ENCODE data around the gene ATG2B. TPM values are rescaled to one million over a fixed set of nuclear protein-coding genes. Genes with fewer than 3 reads are reported as not detected.

Gene ATG2B
- total and polyA plus RNA-seq, 4 donors, result 23.3 to 46.2 (median 30.7) TPM

- no peaks in the 10 kb centered on the region for H3K27me3 ChIP-seq (ENCODE audit: control insufficient read depth, insufficient read depth, low read length)
- H3K9me3 ChIP-seq (ENCODE audit: control insufficient read depth, insufficient read depth, low read length), result no peaks in the 10 kb centered on the region
- DNase-seq (ENCODE audit: low read depth in 4 of 6, low spot score in 6 of 6), result no peak
- no peak overlapping the region for H3K4me3 ChIP-seq (ENCODE audit: low read depth, low read length)
- H3K4me1 ChIP-seq (ENCODE audit: control insufficient read depth, insufficient read depth, low read length), result no peaks in the 10 kb centered on the region
- WGBS (ENCODE audit: insufficient coverage), result 79% methylated on average over 9 of the region's 9 CpGs
- no peak overlapping the region for H3K27ac ChIP-seq (ENCODE audit: low read depth, low read length)
- no peaks in the 10 kb centered on the region for H3K36me3 ChIP-seq (ENCODE audit: control insufficient read depth, insufficient read depth, low read length)
Observed at GRCh38 chr14:96399405-96399804, 36.3 kb upstream of the ATG2B start.

GRCh38 chr14:96398921-96399320, 35.8 kb upstream of the ATG2B start:
- no peak overlapping the region for H3K4me3 ChIP-seq (ENCODE audit: low read depth, low read length)
- H3K4me1 ChIP-seq (ENCODE audit: control insufficient read depth, insufficient read depth, low read length), result no peaks in the 10 kb centered on the region
- WGBS (ENCODE audit: insufficient coverage), result 93% methylated on average over 5 of the region's 5 CpGs
- H3K36me3 ChIP-seq (ENCODE audit: control insufficient read depth, insufficient read depth, low read length), result no peaks in the 10 kb centered on the region
- no peaks in the 10 kb centered on the region for H3K27me3 ChIP-seq (ENCODE audit: control insufficient read depth, insufficient read depth, low read length)
- H3K27ac ChIP-seq (ENCODE audit: low read depth, low read length), result no peak overlapping the region
- DNase-seq (ENCODE audit: low read depth in 4 of 6, low spot score in 6 of 6), result no peak
- no peaks in the 10 kb centered on the region for H3K9me3 ChIP-seq (ENCODE audit: control insufficient read depth, insufficient read depth, low read length)

- H3K4me1 ChIP-seq (ENCODE audit: control insufficient read depth, insufficient read depth, low read length), result no peaks in the 10 kb centered on the region
- no CpG with 5 or more reads among the region's 8 CpGs for WGBS (ENCODE audit: insufficient coverage)
- no peak for DNase-seq (ENCODE audit: low read depth in 4 of 6, low spot score in 6 of 6)
- H3K27ac ChIP-seq (ENCODE audit: low read depth, low read length), result no peak overlapping the region
- H3K4me3 ChIP-seq (ENCODE audit: low read depth, low read length), result no peak overlapping the region
- no peaks in the 10 kb centered on the region for H3K9me3 ChIP-seq (ENCODE audit: control insufficient read depth, insufficient read depth, low read length)
- H3K27me3 ChIP-seq (ENCODE audit: control insufficient read depth, insufficient read depth, low read length), result no peaks in the 10 kb centered on the region
- no peaks in the 10 kb centered on the region for H3K36me3 ChIP-seq (ENCODE audit: control insufficient read depth, insufficient read depth, low read length)
Observed at GRCh38 chr14:96398432-96398831, 35.3 kb upstream of the ATG2B start.

- no peak for DNase-seq (ENCODE audit: low read depth in 4 of 6, low spot score in 6 of 6)
- H3K4me3 ChIP-seq (ENCODE audit: low read depth, low read length), result no peak overlapping the region
- no peaks in the 10 kb centered on the region for H3K36me3 ChIP-seq (ENCODE audit: control insufficient read depth, insufficient read depth, low read length)
- no peak overlapping the region for H3K27ac ChIP-seq (ENCODE audit: low read depth, low read length)
- WGBS (ENCODE audit: insufficient coverage), result 94% methylated on average over 5 of the region's 7 CpGs
- H3K4me1 ChIP-seq (ENCODE audit: control insufficient read depth, insufficient read depth, low read length), result peaks cover 20% of the 10 kb centered on the region
- peaks cover 4% of the 10 kb centered on the region for H3K27me3 ChIP-seq (ENCODE audit: control insufficient read depth, insufficient read depth, low read length)
- no peaks in the 10 kb centered on the region for H3K9me3 ChIP-seq (ENCODE audit: control insufficient read depth, insufficient read depth, low read length)
Observed at GRCh38 chr14:96394047-96394815, 31.1 kb upstream of the ATG2B start.

- H3K27me3 ChIP-seq (ENCODE audit: control insufficient read depth, insufficient read depth, low read length), result peaks cover 4% of the 10 kb centered on the region
- peaks cover 20% of the 10 kb centered on the region for H3K4me1 ChIP-seq (ENCODE audit: control insufficient read depth, insufficient read depth, low read length)
- no peak for DNase-seq (ENCODE audit: low read depth in 4 of 6, low spot score in 6 of 6)
- no peaks in the 10 kb centered on the region for H3K9me3 ChIP-seq (ENCODE audit: control insufficient read depth, insufficient read depth, low read length)
- H3K27ac ChIP-seq (ENCODE audit: low read depth, low read length), result no peak overlapping the region
- H3K36me3 ChIP-seq (ENCODE audit: control insufficient read depth, insufficient read depth, low read length), result no peaks in the 10 kb centered on the region
- no peak overlapping the region for H3K4me3 ChIP-seq (ENCODE audit: low read depth, low read length)
- WGBS (ENCODE audit: insufficient coverage), result 84% methylated on average over 3 of the region's 5 CpGs
Observed at GRCh38 chr14:96393071-96393691, 30.0 kb upstream of the ATG2B start.

GRCh38 chr14:96391293-96392118, 28.4 kb upstream of the ATG2B start:
- Histone ChIP-seq H3K36me3 (ENCODE audit: control insufficient read depth, insufficient read depth, low read length) (no peaks in the 10 kb centered on the region), H3K27me3 (ENCODE audit: control insufficient read depth, insufficient read depth, low read length) (peaks cover 4% of the 10 kb centered on the region), H3K27ac (ENCODE audit: low read depth, low read length) (no peak overlapping the region), H3K4me3 (ENCODE audit: low read depth, low read length) (peak overlapping the region; percentile 60), H3K4me1 (ENCODE audit: control insufficient read depth, insufficient read depth, low read length) (peaks cover 20% of the 10 kb centered on the region), H3K9me3 (ENCODE audit: control insufficient read depth, insufficient read depth, low read length) (no peaks in the 10 kb centered on the region)
- WGBS (ENCODE audit: insufficient coverage), result 0% methylated on average over 70 of the region's 79 CpGs
- peak; percentile 62 to 96 (median 82) for DNase-seq (ENCODE audit: low read depth in 4 of 6, low spot score in 6 of 6)

GRCh38 chr14:96390965-96391292, 27.8 kb upstream of the ATG2B start:
- peak overlapping the region; percentile 46 for H3K4me3 ChIP-seq (ENCODE audit: low read depth, low read length)
- WGBS (ENCODE audit: insufficient coverage), result under 1% methylated on average over 10 of the region's 13 CpGs
- H3K27ac ChIP-seq (ENCODE audit: low read depth, low read length), result no peak overlapping the region

GRCh38 chr14:96385385-96385784, 22.2 kb upstream of the ATG2B start:
- Histone ChIP-seq H3K27me3 (ENCODE audit: control insufficient read depth, insufficient read depth, low read length) (no peaks in the 10 kb centered on the region), H3K4me3 (ENCODE audit: low read depth, low read length) (no peak overlapping the region), H3K27ac (ENCODE audit: low read depth, low read length) (no peak overlapping the region), H3K36me3 (ENCODE audit: control insufficient read depth, insufficient read depth, low read length) (no peaks in the 10 kb centered on the region), H3K4me1 (ENCODE audit: control insufficient read depth, insufficient read depth, low read length) (peaks cover under 1% of the 10 kb centered on the region), H3K9me3 (ENCODE audit: control insufficient read depth, insufficient read depth, low read length) (no peaks in the 10 kb centered on the region)
- DNase-seq (ENCODE audit: low read depth in 4 of 6, low spot score in 6 of 6), result no peak
- 86% methylated on average over 2 of the region's 3 CpGs for WGBS (ENCODE audit: insufficient coverage)

More at GRCh38 chr14:96390965-96391292, 27.8 kb upstream of the ATG2B start:
- H3K36me3 ChIP-seq (ENCODE audit: control insufficient read depth, insufficient read depth, low read length), result no peaks in the 10 kb centered on the region
- H3K27me3 ChIP-seq (ENCODE audit: control insufficient read depth, insufficient read depth, low read length), result peaks cover 4% of the 10 kb centered on the region
- DNase-seq (ENCODE audit: low read depth in 4 of 6, low spot score in 6 of 6), result peak in 1 of 6 donors; percentile 19
- peaks cover 20% of the 10 kb centered on the region for H3K4me1 ChIP-seq (ENCODE audit: control insufficient read depth, insufficient read depth, low read length)
- no peaks in the 10 kb centered on the region for H3K9me3 ChIP-seq (ENCODE audit: control insufficient read depth, insufficient read depth, low read length)

- WGBS (ENCODE audit: insufficient coverage), result no CpG with 5 or more reads among the region's 1 CpG
- Histone ChIP-seq H3K4me3 (ENCODE audit: low read depth, low read length) (no peak overlapping the region), H3K9me3 (ENCODE audit: control insufficient read depth, insufficient read depth, low read length) (no peaks in the 10 kb centered on the region), H3K27ac (ENCODE audit: low read depth, low read length) (no peak overlapping the region), H3K36me3 (ENCODE audit: control insufficient read depth, insufficient read depth, low read length) (no peaks in the 10 kb centered on the region), H3K4me1 (ENCODE audit: control insufficient read depth, insufficient read depth, low read length) (no peaks in the 10 kb centered on the region), H3K27me3 (ENCODE audit: control insufficient read depth, insufficient read depth, low read length) (no peaks in the 10 kb centered on the region)
- no peak for DNase-seq (ENCODE audit: low read depth in 4 of 6, low spot score in 6 of 6)
Observed at GRCh38 chr14:96384740-96385139, 21.6 kb upstream of the ATG2B start.
